Right lobe of liver (tissue), 6 donors: Measurements from ENCODE around the gene MRPL45. TPM values are rescaled to one million over a fixed set of nuclear protein-coding genes. Genes with fewer than 3 reads are reported as not detected.
"Not testable (repeated sequence)": the region's sequence is repeated elsewhere in the genome, so short reads cannot be mapped to it uniquely, and the experiment has no call there.

Source experiments
- ATAC-seq, 4 donors: fragments of 200-7000 bp; cut with Tn5 transposase; one replicate each; pipeline ENCODE4 v1.9.1; 2020; ENCODE audit warnings: mild to moderate bottlenecking in 4 of 4, moderate library complexity in 4 of 4
- DNase-seq, 3 donors: peaks; one replicate each; pipeline ENCODE4 v3.0.0-alpha.2; 2020
- H3K27ac ChIP-seq, 3 donors: fragments of 200-600 bp; one replicate each; pipeline ENCODE4 v1.8.0; 2022
- H3K27me3 ChIP-seq, 2 donors: fragments of 200-600 bp; one replicate each; pipeline ENCODE4 v1.8.0; 2022
- H3K36me3 ChIP-seq, 4 donors: fragments of 200-600 bp; sonication (generic) in 1 of 4; one replicate each; pipeline versions ENCODE4 v1.5.1 to v1.8.0; 2017 to 2022; ENCODE audit warnings: control low read depth in 1 of 4
- H3K4me1 ChIP-seq, 4 donors: fragments of 200-600 bp; sonication (generic) in 1 of 4; one replicate each; pipeline versions ENCODE4 v1.5.1 to v1.8.0; 2017 to 2022; ENCODE audit warnings: control low read depth in 1 of 4
- H3K4me3 ChIP-seq, 3 donors: fragments of 200-600 bp; one replicate each; pipeline ENCODE4 v1.8.0; 2022
- H3K9me3 ChIP-seq, 4 donors: fragments of 200-600 bp; sonication (generic) in 1 of 4; one replicate each; pipeline versions ENCODE4 v1.5.1 to v1.8.0; 2017 to 2022; ENCODE audit warnings: control low read depth in 1 of 4
- WGBS: methylation state at CpG from one replicate; pipeline ENCODE4 v1.1.6; 2018; ENCODE audit warnings: low coverage, low lambda C conversion rate; ENCODE audit not compliant: insufficient coverage; ENCODE audit errors: missing lambda C conversion rate; 5-methylcytosine and 5-hydroxymethylcytosine counted together
- intact Hi-C, 2 donors: fragments of 100-400 bp; cut with DNase I; formaldehyde crosslinking; loops; one replicate each; pipeline versions ENCODE4 v1.11.2 to v1.14.1; 2022
- long read RNA-seq: library from polyadenylated mRNA; unstranded; transcript quantifications from one replicate; pipeline ENCODE4 v2.0.0, GENCODE V29; 2019
- total RNA-seq, 6 experiments: library from RNA; depleted of rRNA in 2 of 6; stranded (reverse); fragments of >200 nt in 2 of 6; fragmentation: NEBNext Ultra II Directional in 3 of 6; extraction: Animal tissue kit (Norgen Biotek cat#: 25700) in 3 of 6; gene quantifications; one replicate each; pipeline versions ENCODE4 v1.1.0 to v1.2.4, GENCODE V29; 2016 to 2023
- donor health status: DM: no; HTN: yes; CAD: no.
- donor health status: DM: no; HTN: no; CAD: no.
- donor health status: DM: no; HTN: no; CAD: no.
- donor health status: DM: no; HTN: yes; CAD: no.
- donor health status: DM: no; HTN: yes; CAD: no.

The MRPL45 gene
- 10 to 100 TPM; 18.1 to 25.8 (median 20.1) TPM for total RNA-seq
- long read RNA-seq, transcript MRPL45-203 (8 exons, 1,705 nt) = major isoform, 8 of 10 reads
- long read RNA-seq, partial matches to known transcripts = 1 of 10 reads
- long read RNA-seq, other reads (novel, unspliced or antisense) = 1 of 10 reads

- H3K27ac ChIP-seq = peak within 1 kb of the TSS in 2 of 3 donors; percentile 54 to 65
- H3K27me3 ChIP-seq, H3K4me1 ChIP-seq, intact Hi-C loops, H3K9me3 ChIP-seq, H3K36me3 ChIP-seq: not testable (repeated sequence)
- peak within 1 kb of the TSS; percentile 49 to 60 (median 59) for H3K4me3 ChIP-seq
- DNase-seq (peak; percentile 98 to 99 (median 99)), ATAC-seq (peak; percentile 95 to 98 (median 97))
- WGBS = 2% methylated on average over 40 of the region's 48 CpGs
Measured at GRCh38 chr17:38296834-38297517, at the start of gene MRPL45. Gene MRPL45, plus strand, starts transcription at chr17:38297168. Its CDS starts 16 bp downstream, at chr17:38297184.

GRCh38 chr17:38253191-38253590 lies 43.8 kb upstream of the MRPL45 start:
- H3K9me3 ChIP-seq, H3K4me1 ChIP-seq, H3K27me3 ChIP-seq, DNase-seq, intact Hi-C loops, H3K36me3 ChIP-seq, H3K4me3 ChIP-seq, ATAC-seq, H3K27ac ChIP-seq: not testable (repeated sequence)
- WGBS = 82% methylated on average over 7 of the region's 14 CpGs

- intact Hi-C loops, H3K4me1 ChIP-seq, DNase-seq, ATAC-seq, H3K27me3 ChIP-seq, H3K36me3 ChIP-seq, H3K9me3 ChIP-seq: not testable (repeated sequence)
- WGBS = 45% methylated on average over 2 of the region's 2 CpGs
- peak overlapping the region in 2 of 3 donors; percentile 50 to 57 for H3K27ac ChIP-seq
- H3K4me3 ChIP-seq = peak overlapping the region in 1 of 3 donors; percentile 9
Measured at GRCh38 chr17:38254357-38254756, 42.6 kb upstream of the MRPL45 start.

GRCh38 chr17:38257013-38257621 lies 39.9 kb upstream of the MRPL45 start:
- ATAC-seq (peak; percentile 83 to 90 (median 88)), DNase-seq (peak; percentile 93 to 94 (median 93))
- WGBS = 2% methylated on average over 16 of the region's 73 CpGs
- intact Hi-C loops, H3K36me3 ChIP-seq, H3K4me1 ChIP-seq, H3K27ac ChIP-seq, H3K9me3 ChIP-seq, H3K27me3 ChIP-seq: not testable (repeated sequence)
- peak overlapping the region; percentile 31 to 45 (median 38) for H3K4me3 ChIP-seq

- H3K27me3 ChIP-seq, DNase-seq, H3K27ac ChIP-seq, H3K9me3 ChIP-seq, H3K36me3 ChIP-seq, H3K4me1 ChIP-seq, H3K4me3 ChIP-seq, intact Hi-C loops, ATAC-seq: not testable (repeated sequence)
- 80% methylated on average over 1 of the region's 1 CpG for WGBS
Measured at GRCh38 chr17:38265974-38266506, 30.9 kb upstream of the MRPL45 start.

- H3K27me3 ChIP-seq, DNase-seq, H3K9me3 ChIP-seq, H3K27ac ChIP-seq, ATAC-seq, intact Hi-C loops, H3K4me3 ChIP-seq, H3K36me3 ChIP-seq, H3K4me1 ChIP-seq: not testable (repeated sequence)
- WGBS = 96% methylated on average over 10 of the region's 17 CpGs
Measured at GRCh38 chr17:38266571-38266970, 30.4 kb upstream of the MRPL45 start.

GRCh38 chr17:38268138-38268537 lies 28.8 kb upstream of the MRPL45 start:
- H3K27ac ChIP-seq, H3K4me1 ChIP-seq, H3K36me3 ChIP-seq, DNase-seq, H3K27me3 ChIP-seq, ATAC-seq, H3K4me3 ChIP-seq, intact Hi-C loops, H3K9me3 ChIP-seq: not testable (repeated sequence)
- 42% methylated on average over 3 of the region's 3 CpGs for WGBS

GRCh38 chr17:38269045-38269444 lies 27.9 kb upstream of the MRPL45 start:
- 67% methylated on average over 1 of the region's 1 CpG for WGBS
- not testable (repeated sequence) for H3K4me1 ChIP-seq

GRCh38 chr17:38269552-38269951 lies 27.4 kb upstream of the MRPL45 start:
- intact Hi-C loops, H3K36me3 ChIP-seq, H3K9me3 ChIP-seq, DNase-seq, H3K27me3 ChIP-seq, H3K4me3 ChIP-seq, H3K27ac ChIP-seq, H3K4me1 ChIP-seq: not testable (repeated sequence)
- peak in 1 of 4 donors; percentile 65 for ATAC-seq

More at GRCh38 chr17:38269045-38269444, 27.9 kb upstream of the MRPL45 start:
- H3K4me3 ChIP-seq, ATAC-seq, intact Hi-C loops, DNase-seq, H3K9me3 ChIP-seq, H3K27ac ChIP-seq, H3K36me3 ChIP-seq, H3K27me3 ChIP-seq: not testable (repeated sequence)

GRCh38 chr17:38285994-38286393 lies 11.0 kb upstream of the MRPL45 start:
- not testable (repeated sequence) for ATAC-seq

GRCh38 chr17:38286501-38287091 lies 10.4 kb upstream of the MRPL45 start:
- H3K4me3 ChIP-seq, intact Hi-C loops, H3K4me1 ChIP-seq, H3K27ac ChIP-seq, DNase-seq, H3K27me3 ChIP-seq, H3K9me3 ChIP-seq, H3K36me3 ChIP-seq: not testable (repeated sequence)
- peak; percentile 23 to 84 (median 60) for ATAC-seq
- 52% methylated on average over 7 of the region's 11 CpGs for WGBS

More at GRCh38 chr17:38285994-38286393, 11.0 kb upstream of the MRPL45 start:
- H3K4me1 ChIP-seq, intact Hi-C loops, H3K4me3 ChIP-seq, H3K36me3 ChIP-seq, DNase-seq, H3K9me3 ChIP-seq, H3K27me3 ChIP-seq, H3K27ac ChIP-seq: not testable (repeated sequence)
